HG02610 (cell line): ENCODE results near the gene MED12L.
"Not testable (repeated sequence)": the region's sequence is repeated elsewhere in the genome, so short reads cannot be mapped to it uniquely, and the experiment has no call there.

ENCODE experiments used
- ATAC-seq: cut with Tn5 transposase; IDR thresholded peaks from one replicate; pipeline ENCODE4 v1.9.1; 2021; ENCODE audit warnings: mild to moderate bottlenecking, moderate library complexity; ENCODE audit not compliant: unreplicated experiment

MED12L gene

DNA sequence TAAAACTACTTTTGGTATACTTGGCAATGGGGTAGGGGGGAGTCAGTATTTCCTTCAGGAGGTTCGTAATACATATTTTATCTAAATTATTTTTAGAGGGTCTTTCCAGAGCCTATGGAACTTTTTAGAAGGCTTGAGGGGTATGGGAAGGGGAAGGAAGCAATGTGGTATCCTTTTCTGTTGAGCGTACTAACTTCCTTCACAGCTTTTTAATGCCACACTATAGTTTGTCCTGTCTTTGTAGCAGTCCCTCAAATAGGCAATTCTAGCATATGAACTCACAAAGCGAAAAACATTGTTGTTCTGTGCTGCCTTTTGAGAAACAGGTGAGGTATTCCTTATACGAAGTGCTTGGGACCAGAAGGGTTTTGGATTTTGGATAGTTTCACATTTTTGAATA, 266.2 kb downstream of the MED12L start:
- peak; percentile 7 for ATAC-seq

DNA sequence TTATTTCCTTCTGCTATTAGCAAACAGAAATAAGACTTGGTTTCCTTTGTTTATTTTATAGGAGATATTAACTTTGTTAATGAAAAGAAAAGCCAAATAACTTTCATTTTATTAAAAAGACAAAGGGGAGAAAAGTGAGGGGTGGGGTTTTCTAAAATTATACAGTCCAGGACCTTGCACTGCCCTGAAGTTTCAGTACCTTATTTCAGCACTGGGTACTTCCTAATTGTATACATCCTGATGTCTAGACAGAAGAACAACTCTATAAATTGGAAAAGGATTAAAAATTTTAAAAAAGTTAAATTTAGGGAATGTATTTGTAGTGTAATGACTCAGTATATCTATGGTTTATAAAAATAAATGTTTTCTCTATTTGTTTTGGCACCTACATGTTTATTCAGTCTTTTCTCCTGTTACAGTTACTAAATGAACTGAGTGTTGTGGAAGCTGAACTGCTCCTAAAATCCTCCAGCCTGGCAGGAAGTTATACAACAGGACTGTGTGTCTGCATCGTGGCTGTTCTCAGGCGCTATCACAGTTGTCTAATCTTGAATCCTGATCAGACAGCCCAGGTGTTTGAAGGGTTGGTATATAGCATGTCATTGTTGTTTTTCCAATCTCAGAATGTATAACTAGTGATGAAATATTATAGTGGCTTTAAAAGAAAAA, 271.5 kb downstream of the MED12L start:
- no peak for ATAC-seq

- ATAC-seq: no peak
Observed at GRCh38 chr3:151357463-151357850, 272.0 kb downstream of the MED12L start.

GRCh38 chr3:151362751-151363174, 277.3 kb downstream of the MED12L start:
- no peak for ATAC-seq

DNA sequence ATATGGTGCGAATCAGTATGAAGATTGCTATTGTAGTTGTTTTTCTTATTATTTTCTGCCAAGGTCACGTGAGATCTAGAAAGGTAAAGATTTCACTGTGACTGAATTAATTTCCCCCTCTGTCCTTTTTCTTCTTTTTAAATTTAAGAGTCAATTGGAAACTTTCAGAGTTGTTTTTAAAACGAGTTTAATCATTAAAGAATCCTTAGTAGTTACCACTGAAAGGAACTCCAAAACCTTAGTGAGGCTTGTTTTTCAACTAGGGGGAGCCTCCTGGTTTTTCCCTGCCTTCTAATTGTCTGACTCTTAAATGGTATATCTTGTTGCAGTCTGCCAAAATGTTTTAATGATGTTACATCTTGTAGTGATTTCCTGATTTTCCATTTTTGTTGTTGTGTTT, 281.5 kb downstream of the MED12L start:
- no peak for ATAC-seq

DNA sequence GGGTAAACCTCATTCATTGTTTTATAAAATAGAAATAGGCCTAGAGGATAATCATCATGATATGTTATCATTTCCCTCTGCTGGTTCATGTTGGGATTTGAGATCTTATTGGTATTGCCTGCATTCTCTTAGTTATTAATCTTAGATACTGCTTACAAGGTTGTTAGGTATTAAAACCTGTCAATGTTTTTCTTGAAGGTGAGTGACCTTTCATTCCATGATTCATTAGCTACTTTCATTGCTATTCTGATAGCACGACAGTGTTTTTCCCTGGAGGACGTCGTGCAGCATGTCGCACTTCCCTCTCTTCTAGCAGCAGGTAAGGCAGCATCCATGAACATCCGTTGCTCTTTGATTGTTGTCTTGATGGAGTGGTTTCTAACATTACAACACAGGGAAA, 282.0 kb downstream of the MED12L start:
- ATAC-seq: no peak

DNA sequence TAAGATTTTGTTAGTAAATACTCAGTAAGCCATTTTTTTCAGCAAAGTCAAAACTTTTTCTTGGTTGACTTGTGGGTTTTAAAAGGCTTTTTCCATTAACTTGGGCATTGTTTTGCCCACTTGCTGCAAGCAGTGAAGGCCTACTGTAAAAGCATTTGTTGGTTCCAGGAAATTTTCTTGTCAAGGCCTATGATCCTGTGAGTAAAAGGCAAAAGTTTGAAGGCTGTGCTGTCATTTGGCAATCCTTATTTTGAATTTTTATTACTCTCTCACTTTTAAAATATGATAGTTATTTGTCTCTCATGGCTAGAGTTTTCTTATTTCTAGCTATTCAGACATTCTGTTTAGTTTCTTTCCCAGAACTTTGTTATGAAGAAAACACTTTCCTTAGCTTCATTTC, 286.1 kb downstream of the MED12L start:
- ATAC-seq: no peak

GRCh38 chr3:151372063-151372820, 286.8 kb downstream of the MED12L start:
- no peak for ATAC-seq

DNA sequence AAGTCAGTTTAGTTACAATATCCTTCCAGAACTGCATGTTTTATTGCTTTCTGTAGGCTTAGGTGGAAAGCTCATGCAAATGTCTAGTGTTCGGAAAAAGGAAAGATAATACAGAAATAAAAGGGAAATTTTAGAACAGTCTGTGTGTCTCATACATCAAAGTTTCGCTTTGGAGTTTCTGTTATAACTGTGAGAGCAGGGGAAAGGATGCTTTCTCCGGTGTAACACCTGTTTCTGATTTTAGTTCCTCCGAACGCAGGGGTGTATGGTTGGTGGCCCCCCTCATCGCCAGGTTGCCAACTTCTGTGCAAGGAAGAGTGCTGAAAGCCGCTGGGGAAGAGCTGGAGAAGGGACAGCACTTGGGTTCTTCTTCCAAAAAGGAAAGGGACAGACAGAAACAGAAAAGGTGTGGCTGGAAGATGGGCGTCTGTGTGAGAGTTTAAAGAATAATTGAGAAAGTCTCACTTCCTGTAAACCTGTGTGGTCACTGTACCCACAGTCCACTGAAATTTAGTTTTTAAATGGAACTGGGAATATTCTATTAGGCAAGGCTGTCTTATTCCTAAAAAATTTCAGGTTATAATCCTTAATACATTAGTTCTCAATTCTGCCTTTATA, 292.4 kb downstream of the MED12L start:
- no peak for ATAC-seq

DNA sequence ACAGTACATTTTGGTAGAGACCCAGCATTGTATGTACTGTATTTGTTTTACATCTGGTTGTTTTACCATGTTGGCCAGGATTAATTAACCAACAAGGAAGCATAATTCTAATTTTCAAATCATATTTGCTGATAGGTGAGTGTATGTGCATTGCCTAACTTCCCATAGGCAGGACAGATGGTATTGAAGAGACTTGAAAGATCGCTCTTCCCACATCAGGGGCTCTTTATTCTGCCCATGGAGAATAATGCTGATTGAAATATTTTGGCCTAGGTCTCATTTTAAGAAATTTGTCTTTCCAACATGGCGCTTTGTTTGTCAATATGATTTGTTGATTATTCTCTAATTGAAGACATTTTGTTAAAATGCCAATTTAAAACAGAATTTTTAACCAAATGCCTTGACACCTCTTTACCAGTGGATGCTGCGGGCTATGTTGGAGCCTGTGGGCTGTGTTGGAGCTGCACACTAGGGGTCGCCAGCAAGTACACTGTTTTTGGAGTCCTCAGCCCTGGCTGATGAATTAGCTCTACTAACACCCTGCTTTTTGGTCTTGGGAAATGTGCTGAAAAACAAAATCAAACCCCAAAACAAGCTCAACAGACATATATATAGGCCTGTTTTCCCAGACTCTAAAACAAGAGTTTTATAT, 293.7 kb downstream of the MED12L start:
- no peak for ATAC-seq

DNA sequence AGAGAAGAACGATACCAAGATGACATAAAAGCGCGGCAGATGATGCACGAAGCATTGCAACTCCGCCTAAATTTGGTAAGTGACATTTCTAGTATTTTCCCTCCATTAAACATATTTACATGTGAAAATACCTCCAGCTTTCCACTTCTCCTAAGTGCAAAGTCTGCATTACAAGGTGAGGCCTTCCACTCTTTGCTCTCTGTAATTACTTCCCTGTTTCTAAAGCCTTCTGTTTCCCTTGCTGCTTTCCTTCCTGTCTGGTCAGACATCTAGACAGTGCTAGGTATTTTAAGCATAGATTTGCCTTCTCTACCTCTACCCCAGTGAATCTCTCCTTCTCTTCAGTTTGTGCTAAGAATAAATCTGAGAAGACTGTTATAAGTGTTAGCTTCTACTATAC, 297.2 kb downstream of the MED12L start:
- peak; percentile 35 for ATAC-seq

DNA sequence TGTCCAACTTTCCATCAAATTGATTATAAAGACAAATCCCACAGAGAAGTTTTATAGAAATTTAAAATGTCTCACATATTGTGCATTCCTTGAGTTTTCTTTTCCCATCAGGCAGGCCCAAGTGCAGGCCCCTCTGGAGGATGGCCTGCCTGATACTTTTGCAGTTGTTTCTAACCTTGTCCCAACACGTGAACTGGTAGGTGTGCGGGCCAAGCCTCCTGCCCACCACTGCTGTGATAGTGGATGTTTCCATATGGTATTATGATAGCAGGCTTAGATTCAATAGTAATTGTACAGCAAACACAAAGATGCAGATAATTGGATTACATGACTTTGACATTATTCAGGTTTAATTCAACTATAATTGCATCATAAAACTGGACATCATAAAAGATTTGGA, 297.6 kb downstream of the MED12L start:
- no peak for ATAC-seq

DNA sequence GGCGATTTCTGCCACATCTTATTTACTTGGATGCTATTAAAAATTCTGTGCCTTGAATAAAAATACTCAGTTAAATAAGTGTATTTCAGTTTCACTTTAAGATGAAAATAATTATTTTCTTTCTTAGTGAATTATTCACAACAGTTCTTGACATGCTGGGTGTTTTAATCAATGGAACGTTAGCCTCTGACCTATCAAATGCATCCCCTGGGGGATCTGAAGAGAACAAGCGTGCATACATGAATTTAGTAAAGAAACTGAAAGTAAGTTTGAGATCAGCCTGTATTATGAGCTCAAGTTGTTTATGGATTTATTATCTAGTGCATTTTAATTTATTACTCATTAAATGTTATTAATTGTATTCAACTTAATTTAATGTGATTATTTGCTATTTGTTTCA, 298.5 kb downstream of the MED12L start:
- peak; percentile 47 for ATAC-seq

DNA sequence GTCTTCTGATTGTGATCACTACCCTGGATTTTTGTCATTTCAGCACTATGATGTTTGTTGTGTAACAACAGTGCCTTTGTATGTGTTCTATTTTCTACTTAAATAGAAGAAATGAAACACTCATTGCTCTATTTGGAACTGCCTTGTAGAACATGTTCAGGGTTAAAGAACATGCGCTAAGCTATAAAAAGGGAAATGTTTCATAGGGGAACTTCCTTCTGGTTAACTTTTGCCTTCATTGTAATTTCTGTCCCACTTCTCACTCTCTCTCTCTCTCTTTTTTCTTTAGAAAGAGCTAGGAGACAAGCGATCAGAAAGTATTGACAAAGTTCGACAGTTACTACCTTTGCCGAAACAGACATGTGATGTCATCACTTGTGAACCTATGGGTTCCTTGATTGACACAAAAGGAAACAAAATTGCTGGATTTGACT, 299.3 kb downstream of the MED12L start, which contains the start of gene P2RY12:
Gene P2RY12 (minus strand): TSS at position 13 of the 434 bp plus-strand sequence. CDS start 45,908 bp downstream, outside the sequence.
- ATAC-seq: peak; percentile 49

DNA sequence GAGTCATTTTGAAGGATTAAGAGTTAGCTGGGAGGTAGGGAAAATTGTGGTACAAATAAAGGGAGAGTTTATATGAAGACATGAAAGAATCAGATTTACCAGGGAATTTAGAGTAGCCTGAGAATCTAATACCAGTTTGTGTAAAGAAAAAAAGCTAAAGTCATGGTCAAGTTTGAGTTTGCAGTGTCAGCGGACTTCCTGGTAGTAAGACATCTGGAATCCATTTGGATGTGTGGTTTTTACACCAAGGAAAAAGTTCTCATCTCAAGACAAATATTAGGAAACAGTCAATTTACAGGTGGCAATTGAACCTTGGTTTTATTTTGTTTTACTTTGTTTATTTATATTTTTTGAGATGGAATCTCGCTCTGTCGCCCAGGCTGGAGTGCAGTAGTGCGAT, 300.6 kb downstream of the MED12L start:
- no peak for ATAC-seq

GRCh38 chr3:151387432-151387831, 302.0 kb downstream of the MED12L start:
- ATAC-seq: no peak

DNA sequence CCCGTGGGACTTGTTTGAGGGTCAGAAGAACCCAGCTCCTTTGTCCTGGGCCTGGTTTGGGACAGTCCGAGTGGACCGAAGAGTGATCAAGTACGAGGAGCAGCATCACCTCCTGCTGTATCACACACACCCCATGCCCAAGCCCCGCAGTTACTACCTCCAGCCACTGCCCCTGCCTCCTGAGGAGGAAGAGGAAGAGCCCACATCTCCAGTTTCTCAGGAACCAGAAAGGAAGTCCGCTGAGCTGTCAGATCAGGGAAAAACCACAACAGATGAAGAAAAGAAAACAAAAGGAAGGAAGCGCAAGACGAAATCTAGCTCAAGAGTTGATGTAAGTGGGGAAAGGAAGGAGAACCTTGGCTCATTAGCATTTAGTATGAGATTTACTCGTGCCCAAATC, 302.4 kb downstream of the MED12L start:
- ATAC-seq: no peak

- no peak for ATAC-seq
Observed at GRCh38 chr3:151391720-151392119, 306.3 kb downstream of the MED12L start.

DNA sequence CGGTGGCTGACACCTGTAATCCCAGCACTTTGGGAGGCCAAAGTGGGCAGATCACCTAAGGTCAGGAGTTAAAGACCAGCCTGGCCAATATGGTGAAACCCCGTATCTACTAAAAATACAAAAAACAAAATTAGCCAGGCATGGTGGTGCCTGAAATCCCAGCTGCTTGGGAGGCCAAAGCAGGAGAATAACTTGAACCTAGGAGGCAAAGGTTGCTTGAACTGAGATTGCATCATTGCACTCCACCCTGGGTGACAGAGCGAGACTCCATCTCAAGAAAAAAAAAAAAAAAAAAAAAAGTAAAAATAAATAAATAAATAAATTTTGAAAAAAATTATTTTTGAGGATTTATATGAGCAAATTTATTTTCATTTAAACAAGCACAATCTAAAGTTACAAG, 306.7 kb downstream of the MED12L start:
- not testable (repeated sequence) for ATAC-seq

DNA sequence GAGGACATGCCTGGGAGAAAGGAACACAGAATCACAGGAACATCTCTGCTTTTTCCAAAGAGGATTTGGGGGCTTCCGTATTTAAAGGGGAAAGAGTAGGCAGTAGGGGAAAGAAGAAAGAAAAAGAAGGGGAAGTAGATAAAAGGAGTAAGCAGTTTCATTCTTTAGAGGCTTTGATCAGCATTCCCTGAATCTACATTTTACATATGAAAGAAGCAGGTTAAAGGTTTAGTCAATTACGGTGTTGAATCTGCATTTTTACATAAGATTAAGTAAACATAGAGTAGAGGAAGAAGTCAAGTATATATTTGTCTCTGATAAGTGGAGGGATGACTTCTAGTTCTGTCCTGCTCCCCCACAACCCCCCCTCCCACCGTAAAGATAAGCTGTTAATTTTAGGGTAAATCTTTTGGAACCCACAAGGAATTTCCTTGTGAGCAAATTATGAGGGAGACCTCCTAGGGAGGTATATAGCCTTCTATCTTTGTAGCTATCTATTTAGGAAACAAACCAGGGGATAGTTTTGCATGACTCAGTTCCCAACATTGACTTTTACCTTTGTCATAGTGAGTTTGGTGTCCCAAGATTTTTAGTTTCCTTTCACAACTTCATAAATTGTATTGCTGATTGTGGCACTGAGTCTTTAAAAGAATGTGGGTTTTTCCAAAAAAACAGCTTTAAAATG, 307.8 kb downstream of the MED12L start:
- no peak for ATAC-seq

- ATAC-seq: no peak
Observed at GRCh38 chr3:151393941-151394340, 308.5 kb downstream of the MED12L start.
